K562 (cell line): Measurements from ENCODE around the gene SAMD8. TPM values are rescaled to one million over a fixed set of nuclear protein-coding genes. Genes with fewer than 3 reads are reported as not detected.

Source experiments
- ARID4B ChIP-seq: sonication (generic); formaldehyde crosslinking; IDR thresholded peaks from 2 replicates; pipeline ENCODE4 v1.8.0; 2022; ENCODE audit warnings: mild to moderate bottlenecking, missing genetic modification reagents
- CBX8 ChIP-seq: fragments of 200-600 bp; sonication (generic); IDR thresholded peaks from 2 replicates; pipeline ENCODE4 v1.6.1; 2012; ENCODE audit warnings: borderline replicate concordance, mixed run types, low read depth, mild to moderate bottlenecking, moderate library complexity, mixed read lengths, low read length, control low read depth, inconsistent platforms; ENCODE audit not compliant: poor library complexity, severe bottlenecking; ENCODE audit errors: extremely low read depth
- CCNT2 ChIP-seq: IDR thresholded peaks from 2 replicates; pipeline ENCODE4 v1.6.1; 2011; ENCODE audit warnings: borderline replicate concordance, low read depth, mild to moderate bottlenecking, moderate library complexity, mixed read lengths, low read length; ENCODE audit not compliant: insufficient read length; ENCODE audit errors: extremely low read depth
- FOXM1 ChIP-seq, 2 experiments: fragments of 450-650 bp in 1 of 2; sonication (generic) in 1 of 2; formaldehyde crosslinking in 1 of 2; IDR thresholded peaks; 2 replicates each; pipeline versions ENCODE4 v1.6.1 to v1.9.0; 2017 to 2022; ENCODE audit warnings: low read depth in 2 of 2, mild to moderate bottlenecking in 2 of 2, missing genetic modification reagents in 1 of 2, moderate library complexity in 1 of 2
- GABPA ChIP-seq: fragments of 200-800 bp; sonication (Bioruptor generic); conservative IDR thresholded peaks from 2 replicates; pipeline ENCODE4 v1.6.1; 2016; ENCODE audit warnings: low read depth, missing genetic modification characterization, missing compliant biosample characterization
- KAT2B ChIP-seq: IDR thresholded peaks from one replicate; pipeline ENCODE4 v1.6.1; 2012; ENCODE audit warnings: low read depth, mild to moderate bottlenecking, control low read depth, inconsistent platforms, low read length, moderate library complexity
- MAZ ChIP-seq, 2 experiments: fragments of 450-650 bp in 1 of 2; sonication (generic) in 1 of 2; formaldehyde crosslinking; IDR thresholded peaks in 1 of 2; conservative IDR thresholded peaks in 1 of 2; 2 replicates each; pipeline versions ENCODE4 v1.4.0 to v1.5.0; 2020; ENCODE audit warnings: mild to moderate bottlenecking in 1 of 2, missing genetic modification reagents in 1 of 2
- YBX1 ChIP-seq: fragments of 450-650 bp; IDR thresholded peaks from 2 replicates; pipeline ENCODE4 v1.7.1; 2016; ENCODE audit warnings: mild to moderate bottlenecking
- ZNF263 ChIP-seq: sonication (generic); formaldehyde crosslinking; IDR thresholded peaks from 2 replicates; pipeline ENCODE4 v1.8.0; 2022; ENCODE audit warnings: mild to moderate bottlenecking, missing genetic modification reagents, borderline replicate concordance
- ZNF445 ChIP-seq: fragments of 250-450 bp; sonication (Bioruptor Pico); IDR thresholded peaks from 2 replicates; pipeline ENCODE4 v1.4.0; 2020; ENCODE audit warnings: low read depth, mild to moderate bottlenecking, moderate library complexity
- ZZZ3 ChIP-seq: fragments of 450-650 bp; IDR thresholded peaks from 2 replicates; pipeline ENCODE4 v1.6.1; 2016; ENCODE audit warnings: antibody characterized with exemption, mild to moderate bottlenecking, moderate library complexity
- polyA plus RNA-seq, 8 experiments: library from polyadenylated mRNA; depleted of rRNA in 4 of 8; stranded (reverse) in 5 of 8; unstranded in 3 of 8; fragments of >200 nt; fragmentation: Nextera tagmentation in 2 of 8; fragmentation: Illumina TruSeq in 1 of 8; extraction: Ambion mirVana in 2 of 8; extraction: Trizol in 1 of 8; gene quantifications; 2 replicates each; pipeline versions ENCODE4 v1.2.1 to v1.2.3, GENCODE V29; 2011 to 2014; ENCODE audit warnings: inconsistent platforms in 1 of 8, missing spikeins in 1 of 8
- total RNA-seq, 7 experiments: library from RNA; depleted of rRNA in 6 of 7; stranded (reverse); fragments of >200 nt in 6 of 7; fragmentation: Illumina TruSeq in 2 of 7; extraction: Trizol in 2 of 7; gene quantifications; 2 replicates each; pipeline versions ENCODE4 v1.2.1 to v1.2.3, GENCODE V29; 2011 to 2021; ENCODE audit warnings: low replicate concordance in 1 of 7
- TF ChIP-seq, protein P1 (sequence below): fragments of 250-450 bp; sonication (Bioruptor Pico); IDR thresholded peaks from 2 replicates; pipeline ENCODE4 v1.4.0; 2020; ENCODE audit warnings: mild to moderate bottlenecking, moderate library complexity
- TF ChIP-seq, protein P2 (sequence below): fragments of 250-450 bp; sonication (Bioruptor Pico); IDR thresholded peaks from 2 replicates; pipeline ENCODE4 v1.8.0; 2021; ENCODE audit warnings: mild to moderate bottlenecking, moderate library complexity
- TF ChIP-seq, protein P3 (sequence below): fragments of 450-650 bp; IDR thresholded peaks from 2 replicates; pipeline ENCODE4 v1.7.1; 2018; ENCODE audit warnings: mild to moderate bottlenecking, low read depth; ENCODE audit not compliant: partially characterized antibody

SAMD8 gene
- total and polyA plus RNA-seq, 9 of the 15 experiments (the other 6 are each of a cell fraction or from before 2014, with no cell fraction given): 2.7 to 16.1 (median 6.2) TPM

DNA sequence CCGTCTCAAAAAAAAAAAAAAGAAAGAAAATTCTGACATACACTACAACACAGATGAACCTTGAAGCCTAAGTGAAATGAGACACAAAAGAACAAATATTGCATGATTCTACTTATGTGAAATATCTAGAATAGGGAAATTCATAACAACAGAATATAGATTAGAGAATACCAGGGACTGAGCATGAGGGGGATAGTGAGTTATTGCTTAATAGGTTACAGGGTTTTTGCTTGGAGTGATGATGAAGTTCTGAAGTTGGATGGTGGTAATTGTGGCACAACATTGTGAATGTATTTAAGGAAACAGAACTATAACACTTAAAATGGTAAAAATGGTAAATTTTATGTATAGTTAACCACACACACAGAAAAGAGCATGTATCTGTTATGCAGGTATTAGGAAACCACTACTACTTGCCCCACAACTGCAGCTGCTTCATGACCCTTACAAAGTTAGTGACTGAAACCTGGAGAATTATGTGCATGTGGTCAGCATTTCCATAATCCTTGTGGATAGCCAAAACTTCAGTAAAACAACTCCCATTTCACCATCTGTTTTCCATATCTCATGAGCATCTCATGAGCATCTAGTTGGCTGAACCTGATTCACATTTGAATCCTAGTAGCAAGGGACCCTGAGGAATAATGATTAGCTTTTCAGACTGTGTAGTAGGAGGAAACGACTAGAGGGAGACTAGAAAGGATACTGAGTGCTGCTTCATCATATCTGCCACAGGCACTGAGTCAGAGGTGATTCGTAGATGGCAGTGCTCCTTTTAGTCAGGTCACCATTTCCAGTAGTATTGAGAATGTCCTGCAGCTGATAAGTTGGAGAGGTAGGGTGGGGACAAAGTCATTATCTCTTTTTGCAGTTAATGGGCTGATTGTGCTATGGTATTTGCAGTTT is 26.3 kb downstream of the SAMD8 start (continued):
- TF ChIP-seq, protein P1, sequence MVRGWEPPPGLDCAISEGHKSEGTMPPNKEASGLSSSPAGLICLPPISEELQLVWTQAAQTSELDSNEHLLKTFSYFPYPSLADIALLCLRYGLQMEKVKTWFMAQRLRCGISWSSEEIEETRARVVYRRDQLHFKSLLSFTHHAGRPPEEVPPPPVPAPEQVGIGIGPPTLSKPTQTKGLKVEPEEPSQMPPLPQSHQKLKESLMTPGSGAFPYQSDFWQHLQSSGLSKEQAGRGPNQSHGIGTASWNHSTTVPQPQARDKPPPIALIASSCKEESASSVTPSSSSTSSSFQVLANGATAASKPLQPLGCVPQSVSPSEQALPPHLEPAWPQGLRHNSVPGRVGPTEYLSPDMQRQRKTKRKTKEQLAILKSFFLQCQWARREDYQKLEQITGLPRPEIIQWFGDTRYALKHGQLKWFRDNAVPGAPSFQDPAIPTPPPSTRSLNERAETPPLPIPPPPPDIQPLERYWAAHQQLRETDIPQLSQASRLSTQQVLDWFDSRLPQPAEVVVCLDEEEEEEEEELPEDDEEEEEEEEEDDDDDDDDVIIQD (CRISPR knock-in tag): no peak
- TF ChIP-seq ARID4B (CRISPR knock-in tag) (no peak), CCNT2 (no peak), ZNF263 (peak; percentile 83; the same call in 1 of the 2 replicates), KAT2B (no peak), YBX1 (no peak), CBX8 (no peak), ZZZ3 (no peak), ZNF445 (CRISPR knock-in tag) (no peak), GABPA (tag) (no peak), MAZ (CRISPR knock-in tag; conservative IDR thresholded peaks at IDR 0.05 in 1 of 2, IDR thresholded peaks at IDR 0.05 in 1 of 2) (no peak), FOXM1 (IDR thresholded peaks at IDR 0.05; ENCODE audit: low read depth) (peak; percentile 25; the same call in 1 of the 2 replicates), FOXM1 (CRISPR knock-in tag; IDR thresholded peaks at IDR 0.05; ENCODE audit: low read depth) (no peak)
- TF ChIP-seq, protein P2, sequence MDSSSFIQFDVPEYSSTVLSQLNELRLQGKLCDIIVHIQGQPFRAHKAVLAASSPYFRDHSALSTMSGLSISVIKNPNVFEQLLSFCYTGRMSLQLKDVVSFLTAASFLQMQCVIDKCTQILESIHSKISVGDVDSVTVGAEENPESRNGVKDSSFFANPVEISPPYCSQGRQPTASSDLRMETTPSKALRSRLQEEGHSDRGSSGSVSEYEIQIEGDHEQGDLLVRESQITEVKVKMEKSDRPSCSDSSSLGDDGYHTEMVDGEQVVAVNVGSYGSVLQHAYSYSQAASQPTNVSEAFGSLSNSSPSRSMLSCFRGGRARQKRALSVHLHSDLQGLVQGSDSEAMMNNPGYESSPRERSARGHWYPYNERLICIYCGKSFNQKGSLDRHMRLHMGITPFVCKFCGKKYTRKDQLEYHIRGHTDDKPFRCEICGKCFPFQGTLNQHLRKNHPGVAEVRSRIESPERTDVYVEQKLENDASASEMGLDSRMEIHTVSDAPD: no peak
- TF ChIP-seq, protein P3, sequence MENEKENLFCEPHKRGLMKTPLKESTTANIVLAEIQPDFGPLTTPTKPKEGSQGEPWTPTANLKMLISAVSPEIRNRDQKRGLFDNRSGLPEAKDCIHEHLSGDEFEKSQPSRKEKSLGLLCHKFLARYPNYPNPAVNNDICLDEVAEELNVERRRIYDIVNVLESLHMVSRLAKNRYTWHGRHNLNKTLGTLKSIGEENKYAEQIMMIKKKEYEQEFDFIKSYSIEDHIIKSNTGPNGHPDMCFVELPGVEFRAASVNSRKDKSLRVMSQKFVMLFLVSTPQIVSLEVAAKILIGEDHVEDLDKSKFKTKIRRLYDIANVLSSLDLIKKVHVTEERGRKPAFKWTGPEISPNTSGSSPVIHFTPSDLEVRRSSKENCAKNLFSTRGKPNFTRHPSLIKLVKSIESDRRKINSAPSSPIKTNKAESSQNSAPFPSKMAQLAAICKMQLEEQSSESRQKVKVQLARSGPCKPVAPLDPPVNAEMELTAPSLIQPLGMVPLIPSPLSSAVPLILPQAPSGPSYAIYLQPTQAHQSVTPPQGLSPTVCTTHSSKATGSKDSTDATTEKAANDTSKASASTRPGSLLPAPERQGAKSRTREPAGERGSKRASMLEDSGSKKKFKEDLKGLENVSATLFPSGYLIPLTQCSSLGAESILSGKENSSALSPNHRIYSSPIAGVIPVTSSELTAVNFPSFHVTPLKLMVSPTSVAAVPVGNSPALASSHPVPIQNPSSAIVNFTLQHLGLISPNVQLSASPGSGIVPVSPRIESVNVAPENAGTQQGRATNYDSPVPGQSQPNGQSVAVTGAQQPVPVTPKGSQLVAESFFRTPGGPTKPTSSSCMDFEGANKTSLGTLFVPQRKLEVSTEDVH: no peak
